RPMI8226 (cell line): ENCODE data around the gene NAA25.
A peak's percentile ranks its signal among the peaks of the same experiment; 100 is the strongest.
"Not testable (repeated sequence)": the region's sequence is repeated elsewhere in the genome, so short reads cannot be mapped to it uniquely, and the experiment has no call there.

Source experiments
- DNase-seq: peaks from one replicate; pipeline ENCODE4 v3.0.0-alpha.2; 2015

Gene NAA25

DNA sequence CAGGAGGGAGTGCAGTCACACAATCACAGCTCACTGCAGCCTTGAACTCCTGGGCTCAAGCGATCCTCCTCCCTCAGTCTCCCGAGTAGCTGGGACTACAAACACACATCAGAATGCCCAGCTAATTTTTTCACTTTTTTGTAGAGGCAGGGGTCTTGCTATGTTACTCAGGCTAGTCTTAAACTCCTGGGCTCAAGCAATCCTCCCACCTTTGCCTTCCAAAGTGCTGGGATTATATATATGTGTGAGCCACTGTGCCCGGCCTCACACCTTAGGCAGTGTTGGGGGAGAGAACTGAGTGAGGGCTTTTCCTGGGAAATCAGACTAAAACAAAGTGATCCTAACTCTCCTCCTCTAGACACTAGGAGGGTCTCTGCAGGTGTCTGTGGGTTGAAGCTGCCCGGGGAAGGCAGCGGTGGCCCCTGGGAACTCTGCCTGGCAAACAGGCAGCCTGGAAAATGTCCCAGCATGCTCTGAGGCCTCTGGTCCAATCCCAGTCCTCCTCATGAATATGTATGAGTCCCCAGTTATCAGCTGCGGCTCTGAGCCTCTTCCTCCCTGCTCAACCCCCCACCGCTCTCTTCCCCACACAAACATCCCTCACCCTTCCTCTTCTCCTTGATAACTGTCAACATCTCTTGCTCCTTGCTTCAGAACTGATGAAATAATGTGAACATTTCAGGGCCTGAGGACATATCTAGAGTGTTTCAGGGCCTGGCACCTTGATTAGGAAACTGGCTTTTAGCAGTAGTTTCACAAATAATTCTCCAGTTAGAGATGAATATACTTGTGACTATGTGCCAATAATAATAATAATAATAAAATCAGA, 7.9 kb upstream of the NAA25 start:
- DNase-seq = no peak

DNA sequence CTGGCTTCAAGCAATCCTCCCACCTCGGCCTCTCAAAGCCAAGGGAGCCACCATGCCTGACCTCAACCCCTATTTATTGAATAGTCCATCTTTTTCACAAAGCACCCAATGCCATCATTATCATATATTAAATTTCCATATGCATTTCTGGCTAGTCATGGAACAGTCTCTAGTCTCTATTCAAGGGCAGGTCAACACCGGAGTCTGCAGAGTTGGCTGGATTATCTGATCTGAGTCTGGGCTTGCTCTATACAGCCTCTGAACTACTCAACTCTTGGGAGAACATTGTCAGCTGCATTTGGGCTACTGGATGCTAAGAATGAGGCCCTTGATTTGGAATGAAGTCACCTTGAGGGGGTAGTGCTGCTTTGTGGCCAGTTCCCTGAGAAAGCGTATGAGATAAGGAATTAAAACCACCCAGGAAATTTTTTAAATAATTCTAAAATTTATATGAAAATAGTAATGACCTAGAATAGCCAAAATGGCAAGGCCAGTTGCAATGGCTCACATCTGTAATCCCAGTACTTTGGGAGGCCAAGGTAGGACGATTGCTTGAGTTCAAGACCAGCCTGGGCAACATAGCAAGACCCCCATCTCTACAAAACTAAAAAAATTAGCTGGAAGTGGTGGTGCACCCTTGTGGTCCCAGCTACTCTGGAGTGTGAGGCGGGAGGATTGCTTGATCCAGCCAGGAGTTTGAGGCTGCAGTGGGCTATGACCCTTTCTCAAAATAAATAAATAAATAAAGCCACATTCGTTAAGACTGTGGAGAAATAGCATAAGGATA, 6.9 kb upstream of the NAA25 start:
- DNase-seq = no peak

- DNase-seq = no peak
These were observed 4.0 kb upstream of the NAA25 start for GRCh38 chr12:112112409-112113133.

GRCh38 chr12:112111931-112112330, 3.3 kb upstream of the NAA25 start:
- DNase-seq = no peak

- DNase-seq = not testable (repeated sequence)
These were observed 2.4 kb upstream of the NAA25 start for GRCh38 chr12:112110787-112111662.

GRCh38 chr12:112107306-112108201, 1.0 kb downstream of the NAA25 start:
- peak; percentile 39 for DNase-seq

- no peak for DNase-seq
These were observed 2.7 kb downstream of the NAA25 start for GRCh38 chr12:112105891-112106290.

GRCh38 chr12:112103758-112104503, 4.7 kb downstream of the NAA25 start:
- no peak for DNase-seq

DNA sequence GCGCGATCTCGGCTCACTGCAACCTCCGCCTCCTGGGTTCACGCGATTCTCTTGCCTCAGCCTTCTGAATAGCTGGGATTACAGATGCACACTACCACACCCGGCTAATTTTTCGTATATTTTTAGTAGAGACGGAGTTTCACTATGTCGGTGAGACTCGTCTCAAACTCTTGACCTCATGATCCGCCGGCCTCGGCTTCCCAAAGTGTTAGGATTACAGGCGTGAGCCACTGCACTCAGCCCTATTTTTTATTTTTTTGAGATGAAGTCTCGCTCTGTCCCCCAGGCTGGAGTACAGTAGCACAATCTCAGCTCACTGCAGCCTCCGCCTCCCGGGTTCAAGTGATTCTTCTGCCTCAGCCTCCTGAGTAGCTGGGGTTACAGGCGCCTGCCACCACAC, 5.8 kb downstream of the NAA25 start:
- DNase-seq = not testable (repeated sequence)

DNA sequence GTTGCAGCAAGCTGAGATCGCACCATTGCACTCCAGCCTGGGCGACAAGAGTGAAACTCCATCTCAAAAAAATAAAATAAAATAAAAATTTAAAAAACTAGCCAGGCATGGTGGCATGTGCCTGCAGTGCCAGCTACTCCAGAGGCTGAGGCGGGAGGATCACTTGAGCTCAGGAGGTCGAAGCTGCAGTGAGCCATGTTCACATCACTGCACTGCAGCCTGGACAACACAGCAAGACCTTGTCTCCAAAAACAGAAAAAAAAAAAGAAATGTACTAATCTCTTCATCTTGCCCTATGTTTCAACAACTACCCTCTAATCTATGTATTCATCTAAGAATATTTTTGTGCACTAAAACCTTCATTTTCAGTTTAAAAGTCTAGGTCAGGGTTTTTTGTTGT, 6.5 kb downstream of the NAA25 start:
- DNase-seq = no peak

- not testable (repeated sequence) for DNase-seq
These were observed 8.1 kb downstream of the NAA25 start for GRCh38 chr12:112100500-112100899.

- no peak for DNase-seq
These were observed 10.9 kb downstream of the NAA25 start for GRCh38 chr12:112097641-112098040.

DNA sequence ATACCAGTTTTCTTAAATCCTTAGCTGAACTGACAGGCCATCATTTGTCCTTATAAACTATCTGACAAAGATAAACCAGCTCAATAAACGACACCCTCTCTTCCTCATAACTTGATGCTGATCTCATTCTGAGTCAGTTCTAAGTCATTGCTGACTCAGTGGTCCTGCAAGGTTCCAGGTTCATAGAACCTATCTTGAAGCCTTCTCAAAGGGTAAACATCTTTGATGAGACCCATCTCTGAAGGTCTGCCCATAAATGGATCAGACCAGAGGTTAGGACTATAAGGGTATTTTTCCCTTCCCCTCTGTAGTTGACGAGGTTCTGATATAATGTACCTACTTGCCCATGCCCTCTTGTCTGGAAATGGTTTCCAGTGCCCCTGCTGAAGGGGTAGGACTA, 11.9 kb downstream of the NAA25 start:
- DNase-seq = no peak

DNA sequence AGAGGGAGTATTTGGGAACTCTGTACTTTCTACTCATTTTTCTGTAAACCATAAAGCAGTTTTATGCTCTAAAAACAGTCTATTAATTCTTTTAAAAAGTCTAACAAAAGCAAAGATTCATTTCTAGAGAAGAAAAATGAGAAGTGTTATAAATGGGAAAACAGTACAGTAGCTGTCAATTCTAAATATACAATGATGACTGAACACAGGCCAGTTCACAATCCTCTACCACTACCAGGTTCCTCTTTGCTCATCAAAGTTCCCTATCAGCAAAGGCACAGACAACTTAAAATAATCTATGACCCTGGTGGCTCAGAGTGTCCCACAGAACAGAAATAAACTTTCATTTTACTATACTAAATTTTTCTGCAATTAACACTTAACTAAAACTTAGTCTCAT, 12.5 kb downstream of the NAA25 start:
- DNase-seq = no peak

- DNase-seq = no peak
These were observed 17.0 kb downstream of the NAA25 start for GRCh38 chr12:112091563-112091962.

- no peak for DNase-seq
These were observed 20.7 kb downstream of the NAA25 start for GRCh38 chr12:112087851-112088250.

DNA sequence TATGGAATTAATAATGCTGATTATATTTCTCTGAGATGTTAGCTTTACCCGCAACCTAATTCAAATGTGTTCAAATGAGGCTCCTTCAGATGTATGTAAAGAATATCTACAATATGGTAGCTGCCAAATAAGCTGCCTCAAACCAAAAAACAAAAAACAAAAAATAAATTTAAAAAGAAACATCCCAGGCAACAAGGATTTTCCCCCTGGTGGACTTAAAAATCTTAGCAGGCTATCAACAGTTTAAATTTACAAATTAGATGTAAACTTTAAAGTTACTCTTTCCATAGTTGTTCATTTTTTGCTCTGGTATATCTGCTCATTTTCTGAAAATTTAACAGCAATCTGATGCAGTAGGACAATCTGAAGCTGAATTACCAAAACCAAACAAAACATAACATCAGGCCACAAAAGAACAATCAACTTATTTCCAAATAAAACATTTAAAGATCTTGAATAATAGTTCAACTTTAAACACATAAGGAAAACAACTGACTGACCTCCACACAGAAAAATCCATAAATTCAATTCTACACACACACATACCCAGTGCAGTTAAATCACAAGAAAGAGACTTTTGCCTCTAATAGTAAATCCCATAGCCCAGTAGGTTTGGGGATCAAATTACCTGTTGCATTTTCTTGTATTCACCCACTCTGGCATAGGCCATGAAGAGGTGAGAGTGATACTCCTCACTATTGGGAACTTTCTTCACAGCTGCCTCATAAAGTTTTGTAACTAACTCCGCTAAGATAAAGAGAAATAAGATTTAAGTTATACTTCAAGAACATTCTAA, 21.3 kb downstream of the NAA25 start:
- no peak for DNase-seq

DNA sequence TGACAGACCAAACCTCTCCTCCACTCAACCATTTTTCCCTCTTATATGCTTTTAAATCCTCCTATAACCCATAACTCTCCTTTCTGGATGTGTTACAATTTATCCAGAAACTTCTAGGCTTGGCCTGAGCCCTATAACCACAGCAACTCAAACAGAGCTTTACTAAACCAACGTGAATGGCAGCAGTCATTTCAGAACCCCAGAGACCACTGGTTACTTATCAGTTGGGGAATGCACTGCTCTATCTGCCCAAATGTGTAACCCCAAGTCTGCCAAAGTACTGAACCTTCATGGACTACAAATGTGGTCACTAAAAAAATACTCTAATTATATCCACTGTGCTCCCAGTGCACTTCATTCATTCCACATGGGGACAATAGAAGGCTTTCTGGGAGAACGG, 42.0 kb downstream of the NAA25 start:
- no peak for DNase-seq

DNA sequence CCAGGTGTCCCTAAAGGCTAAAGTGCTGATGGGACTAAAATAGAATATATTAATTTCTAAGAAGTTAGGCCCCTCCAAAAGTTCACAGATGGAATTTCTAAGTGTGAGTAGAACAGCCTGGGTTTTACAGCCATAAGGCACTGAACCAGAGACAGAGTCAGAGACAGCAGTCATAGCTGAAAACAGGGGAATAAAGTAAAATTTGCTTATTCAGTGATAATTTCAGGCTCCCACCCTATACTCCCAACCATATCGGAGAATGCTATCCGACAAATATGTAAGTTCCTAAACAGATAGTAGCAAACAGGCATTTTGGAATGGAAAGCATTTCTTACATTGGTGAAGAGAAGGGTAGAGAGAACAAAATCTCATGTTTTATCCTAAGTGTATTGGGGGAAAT, 45.3 kb downstream of the NAA25 start:
- no peak for DNase-seq

DNA sequence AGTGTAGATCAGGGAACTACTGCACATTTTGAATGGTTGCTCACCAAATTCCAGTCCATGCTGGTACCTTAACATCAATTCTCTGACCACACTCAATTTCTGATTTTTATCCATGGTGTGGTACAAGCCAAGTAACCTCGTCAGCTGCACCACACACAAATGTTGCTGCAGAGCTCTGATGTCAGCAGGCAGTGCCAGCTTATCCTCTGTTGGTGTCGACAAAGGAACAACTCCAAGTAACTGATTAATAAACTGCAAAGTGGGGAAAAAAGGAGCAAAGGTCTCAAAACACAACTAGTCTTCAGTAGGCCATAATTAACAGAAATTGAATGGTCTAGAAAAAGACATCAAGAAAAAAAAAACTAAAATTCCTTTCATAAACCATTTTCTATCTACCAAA, 47.4 kb downstream of the NAA25 start:
- no peak for DNase-seq
